NK-92 treated with Interleukin-12 subunit alpha and Interleukin-12 subunit beta, amount 100 ng/mL, for 24 hours (cell line): ENCODE data around the gene FAXDC2.

Experiments
- DNase-seq: peaks from one replicate; lab custom pipeline; 2025; lab: John Stamatoyannopoulos, UW

The FAXDC2 gene

GRCh38 chr5:154797762-154798161 lies 52.6 kb downstream of the FAXDC2 start:
- no peak for DNase-seq

GRCh38 chr5:154795235-154795596 lies 55.2 kb downstream of the FAXDC2 start:
- DNase-seq = no peak

GRCh38 chr5:154794525-154795234 lies 55.7 kb downstream of the FAXDC2 start:
- no peak for DNase-seq

- no peak for DNase-seq
These were observed 56.5 kb downstream of the FAXDC2 start for GRCh38 chr5:154793599-154794524.

GRCh38 chr5:154791535-154791934 lies 58.9 kb downstream of the FAXDC2 start:
- no peak for DNase-seq

DNA sequence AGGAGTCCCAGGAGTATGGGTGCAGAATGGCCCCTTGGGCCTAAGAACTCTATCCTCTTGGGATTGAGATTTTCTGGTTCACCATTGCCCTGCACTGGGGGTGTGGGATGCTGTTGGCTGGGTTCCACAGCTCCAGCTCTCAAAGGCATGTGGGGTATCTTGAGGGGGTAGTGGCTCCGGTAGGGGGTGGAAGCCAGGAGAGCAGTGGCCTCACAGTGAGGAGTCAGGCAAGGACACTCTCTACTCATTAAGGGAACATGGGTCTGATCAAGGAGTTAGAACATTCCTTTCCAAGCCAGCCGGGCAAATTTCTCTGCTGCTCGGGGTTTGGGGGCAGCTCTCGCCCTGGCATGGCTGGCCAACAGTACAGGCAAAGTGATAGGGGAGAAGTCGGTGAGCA lies 62.2 kb downstream of the FAXDC2 start:
- DNase-seq = no peak

GRCh38 chr5:154786414-154786813 lies 64.0 kb downstream of the FAXDC2 start:
- DNase-seq = no peak

GRCh38 chr5:154784856-154785255 lies 65.5 kb downstream of the FAXDC2 start:
- no peak for DNase-seq

- no peak for DNase-seq
These were observed 66.5 kb downstream of the FAXDC2 start for GRCh38 chr5:154783774-154784460.

- no peak for DNase-seq
These were observed 67.4 kb downstream of the FAXDC2 start for GRCh38 chr5:154782812-154783592.

GRCh38 chr5:154782326-154782725 lies 68.1 kb downstream of the FAXDC2 start:
- DNase-seq = no peak

GRCh38 chr5:154780128-154780527 lies 70.3 kb downstream of the FAXDC2 start:
- no peak for DNase-seq

- DNase-seq = no peak
These were observed 71.3 kb downstream of the FAXDC2 start for GRCh38 chr5:154779105-154779504.

- DNase-seq = no peak
These were observed 71.9 kb downstream of the FAXDC2 start for GRCh38 chr5:154778534-154778933.

DNA sequence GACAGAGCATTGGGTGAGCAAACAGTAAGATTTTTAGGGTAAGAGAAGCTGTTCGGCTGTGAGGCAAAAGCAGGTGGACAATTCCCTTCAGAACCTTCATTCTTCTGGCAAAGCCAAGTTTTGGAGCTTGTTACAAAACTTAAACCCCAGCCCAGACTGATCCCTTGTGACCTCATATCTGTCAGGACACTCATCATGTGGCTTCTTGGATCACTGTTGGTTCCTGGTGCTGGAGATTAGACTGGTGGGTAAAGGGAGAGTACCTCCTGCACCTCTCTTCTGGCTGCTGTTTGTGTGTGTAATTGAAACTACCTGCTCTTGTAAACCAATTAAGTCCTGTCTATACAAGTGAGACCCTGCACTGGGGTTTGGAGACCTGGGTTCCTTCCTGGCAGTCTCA lies 74.2 kb downstream of the FAXDC2 start:
- no peak for DNase-seq

DNA sequence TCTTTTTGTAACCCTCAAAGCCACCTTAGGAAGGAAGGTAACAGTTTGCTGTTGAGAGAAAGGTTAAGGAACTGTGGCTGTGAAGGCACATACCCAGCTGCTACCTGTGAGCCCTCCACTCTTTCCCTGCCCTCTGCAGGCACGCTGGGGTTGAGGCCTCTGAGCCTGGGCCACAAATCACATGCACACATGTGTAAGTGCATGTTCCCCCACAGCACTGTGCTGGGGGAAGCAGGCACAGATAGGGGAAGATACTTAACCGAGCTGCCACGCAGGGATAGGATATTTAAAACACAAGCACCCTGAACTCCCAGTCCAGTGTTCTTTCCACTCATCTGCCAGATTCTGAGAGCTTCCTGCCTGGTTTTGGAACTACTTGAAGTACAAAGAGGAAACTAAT lies 77.1 kb downstream of the FAXDC2 start:
- no peak for DNase-seq

DNA sequence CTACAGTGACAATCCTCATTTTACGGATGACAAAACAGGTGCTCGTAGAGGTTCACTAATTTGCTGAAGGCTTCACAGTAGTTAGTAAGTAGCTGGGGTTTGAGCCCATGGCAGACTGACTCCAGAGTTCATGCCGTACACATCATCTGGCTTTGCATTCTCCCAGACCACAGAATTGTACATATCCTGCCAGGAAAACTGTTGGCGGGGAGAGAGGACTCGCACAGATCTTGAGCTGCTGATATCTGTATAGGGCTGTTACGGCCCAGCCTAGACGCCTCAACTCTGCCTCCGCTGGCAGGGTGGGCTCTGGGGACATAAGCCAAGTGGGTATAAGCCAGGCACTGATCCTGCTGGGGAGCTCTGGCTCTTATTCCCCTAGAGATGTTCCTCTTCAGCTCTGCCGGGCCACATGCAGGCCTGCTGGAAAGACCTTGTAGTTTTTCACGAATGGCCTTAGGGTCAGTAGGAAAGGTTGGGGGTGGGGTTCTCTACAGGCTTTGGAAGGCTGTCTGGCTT lies 79.0 kb downstream of the FAXDC2 start:
- DNase-seq = no peak

DNA sequence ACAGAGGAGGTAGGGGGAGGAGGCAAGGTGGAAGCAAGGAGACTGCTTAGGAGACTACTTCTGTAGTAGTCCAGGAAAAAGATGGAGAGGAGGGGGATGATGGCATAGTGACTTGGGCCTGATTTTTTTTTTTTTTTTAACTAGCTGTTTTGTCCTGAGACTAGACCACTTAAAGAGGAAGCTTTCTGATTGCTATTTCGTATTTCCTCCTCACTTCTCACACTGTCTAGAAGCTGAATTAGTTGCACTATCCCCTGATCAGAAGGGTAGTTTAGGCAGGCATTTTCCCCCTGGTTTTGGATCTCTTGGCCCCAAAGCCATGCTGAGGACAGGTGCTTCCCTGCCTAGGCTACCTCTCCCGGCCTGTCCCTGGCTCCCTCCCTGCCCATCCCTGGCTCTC lies 80.3 kb downstream of the FAXDC2 start:
- no peak for DNase-seq
